Cardiac septum (tissue), 1 donor: ENCODE measurements around the gene CFAP47. TPM values are rescaled to one million over a fixed set of nuclear protein-coding genes. Genes with fewer than 3 reads are reported as not detected.

Experiments used
- total RNA-seq: library from RNA; stranded (reverse); fragmentation: NEBNext Ultra II Directional; extraction: Animal tissue kit (Norgen Biotek cat#: 25700); gene quantifications from one replicate; pipeline ENCODE4 v1.2.1, GENCODE V29; 2021
- donor health status: DM: no; HTN: no; CAD: no.

Gene CFAP47
- total RNA-seq, 1 donor from 2014 or later: not detected

Other genes starting within 250 kb of the CFAP47 start
- not detected for gene MAGEB16, start 121.4 kb upstream of the CFAP47 start, total RNA-seq